ENCODE data around the gene HTR3C. TPM values are rescaled to one million over a fixed set of nuclear protein-coding genes. Genes with fewer than 3 reads are reported as not detected.
A peak's percentile ranks its signal among the peaks of the same experiment; 100 is the strongest.

The HTR3C gene
- total RNA-seq, 3 donors from 2014 or later (not counting 1 experiment from before 2014, with no cell fraction given): not detected

DNA sequence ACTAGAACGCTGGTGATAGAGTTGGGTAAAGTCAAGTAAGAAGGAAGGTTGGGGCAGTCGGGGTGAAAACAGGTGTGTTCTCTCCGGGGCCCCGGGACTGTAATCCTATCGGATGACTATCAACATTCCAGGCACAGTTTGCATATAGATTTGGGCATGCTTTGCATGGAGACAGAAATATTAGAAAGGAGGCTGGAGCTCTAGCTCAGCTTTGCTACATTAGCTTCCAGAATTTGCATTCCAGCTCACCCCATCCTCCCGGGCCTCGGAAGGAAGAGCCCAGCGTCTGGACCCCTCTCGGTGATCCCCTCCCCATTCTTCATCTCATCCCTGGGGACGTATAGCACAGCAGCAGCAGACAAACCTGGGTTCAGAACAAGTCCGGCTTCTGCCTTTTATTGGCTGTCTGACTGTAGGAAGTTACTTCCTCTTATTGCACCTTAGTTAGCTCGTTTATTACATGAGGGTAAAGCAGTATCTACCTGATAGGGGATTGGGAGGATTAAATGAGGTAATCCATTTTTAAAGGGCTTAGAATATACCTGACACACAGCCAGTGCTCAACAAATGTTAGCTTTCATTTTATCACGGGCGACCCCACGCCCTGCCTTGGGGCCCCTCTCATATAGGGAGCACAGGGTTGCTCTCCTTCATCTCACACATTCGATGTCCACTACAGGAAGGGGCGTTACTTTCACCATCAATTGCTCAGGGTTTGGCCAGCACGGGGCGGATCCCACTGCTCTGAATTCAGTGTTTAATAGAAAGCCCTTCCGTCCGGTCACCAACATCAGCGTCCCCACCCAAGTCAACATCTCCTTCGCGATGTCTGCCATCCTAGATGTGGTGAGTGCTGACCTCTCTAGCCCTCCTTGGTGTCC, 47.2 kb downstream of the HTR3C start:
- intact Hi-C loops (cut with micrococcal nuclease): no loop called here
- H3K27me3 ChIP-seq (ENCODE audit: control insufficient read depth, insufficient read depth, low read length): peaks cover 2% of the 10 kb centered on the region
- no peaks in the 10 kb centered on the region for H3K4me1 Mint-ChIP-seq
- no peaks in the 10 kb centered on the region for H3K9me3 ChIP-seq (ENCODE audit: control insufficient read depth, insufficient read depth, low read length)
- no peak overlapping the region for H3K4me3 Mint-ChIP-seq
- DNase-seq: no peak
- peaks cover 0 to 8% of the 10 kb centered on the region in 2 donors for H3K27me3 Mint-ChIP-seq (ENCODE audit: low read depth in 2 of 2)
- no peaks in the 10 kb centered on the region for H3K36me3 Mint-ChIP-seq
- no peaks in the 10 kb centered on the region for H3K36me3 ChIP-seq (ENCODE audit: control insufficient read depth, insufficient read depth, low read length)
- no peak overlapping the region for H3K27ac Mint-ChIP-seq
- TF ChIP-seq, protein P1, sequence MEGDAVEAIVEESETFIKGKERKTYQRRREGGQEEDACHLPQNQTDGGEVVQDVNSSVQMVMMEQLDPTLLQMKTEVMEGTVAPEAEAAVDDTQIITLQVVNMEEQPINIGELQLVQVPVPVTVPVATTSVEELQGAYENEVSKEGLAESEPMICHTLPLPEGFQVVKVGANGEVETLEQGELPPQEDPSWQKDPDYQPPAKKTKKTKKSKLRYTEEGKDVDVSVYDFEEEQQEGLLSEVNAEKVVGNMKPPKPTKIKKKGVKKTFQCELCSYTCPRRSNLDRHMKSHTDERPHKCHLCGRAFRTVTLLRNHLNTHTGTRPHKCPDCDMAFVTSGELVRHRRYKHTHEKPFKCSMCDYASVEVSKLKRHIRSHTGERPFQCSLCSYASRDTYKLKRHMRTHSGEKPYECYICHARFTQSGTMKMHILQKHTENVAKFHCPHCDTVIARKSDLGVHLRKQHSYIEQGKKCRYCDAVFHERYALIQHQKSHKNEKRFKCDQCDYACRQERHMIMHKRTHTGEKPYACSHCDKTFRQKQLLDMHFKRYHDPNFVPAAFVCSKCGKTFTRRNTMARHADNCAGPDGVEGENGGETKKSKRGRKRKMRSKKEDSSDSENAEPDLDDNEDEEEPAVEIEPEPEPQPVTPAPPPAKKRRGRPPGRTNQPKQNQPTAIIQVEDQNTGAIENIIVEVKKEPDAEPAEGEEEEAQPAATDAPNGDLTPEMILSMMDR (IDR thresholded peaks at IDR 0.05): no peak
- peak in 1 of 3 donors; percentile 17 for ATAC-seq
- H3K9me3 Mint-ChIP-seq: no peaks in the 10 kb centered on the region
- 75% methylated on average over 23 of the region's 24 CpGs for WGBS (ENCODE audit: insufficient coverage)
- H3K4me1 ChIP-seq (ENCODE audit: control insufficient read depth, insufficient read depth, low read length): no peaks in the 10 kb centered on the region
- H3K27ac ChIP-seq (ENCODE audit: low read length): no peak overlapping the region
- H3K4me3 ChIP-seq (ENCODE audit: low read length): no peak overlapping the region

Other genes with a start within 250 kb of the HTR3C start
- gene MAP6D1, start 227.5 kb upstream of the HTR3C start, total RNA-seq: 1 to 10 TPM in 1 of 3 donors, under 1 TPM in 1, not detected in 1; 0.70 to 2.4 TPM
- 10 to 100 TPM; 35.1 to 47.1 (median 37.7) TPM for gene PARL, start 168.2 kb upstream of the HTR3C start, total RNA-seq
- gene ABCC5, start 35.2 kb upstream of the HTR3C start, total RNA-seq: 10 to 100 TPM; 15.6 to 32.5 (median 27.1) TPM
- gene HTR3D, start 21.3 kb upstream of the HTR3C start, total RNA-seq: not detected
- not detected for gene HTR3E, start 44.0 kb downstream of the HTR3C start, total RNA-seq
- gene EIF2B5, start 82.3 kb downstream of the HTR3C start, total RNA-seq: 10 to 100 TPM; 44.5 to 59.4 (median 54.8) TPM
- 10 to 100 TPM; 59.1 to 77.5 (median 59.7) TPM for gene DVL3, start 102.3 kb downstream of the HTR3C start, total RNA-seq
- gene AP2M1, start 121.8 kb downstream of the HTR3C start, total RNA-seq: 100 to 1,000 TPM; 157 to 188 (median 168) TPM
- 100 to 1,000 TPM; 128 to 168 (median 157) TPM for gene ABCF3, start 133.2 kb downstream of the HTR3C start, total RNA-seq
- gene VWA5B2, start 176.5 kb downstream of the HTR3C start, total RNA-seq: under 1 TPM in 2 of 3 donors, not detected in 1; 0.14 to 0.23 TPM
- gene ALG3, start 195.9 kb downstream of the HTR3C start, total RNA-seq: 10 to 100 TPM; 18.4 to 21.8 (median 20.4) TPM
- gene EEF1AKMT4, start 196.6 kb downstream of the HTR3C start, total RNA-seq: under 1 TPM; 0.73 to 0.80 (median 0.79) TPM
- under 1 TPM in 2 of 3 donors, not detected in 1; 0.71 to 0.82 TPM for gene CAMK2N2, start 208.5 kb downstream of the HTR3C start, total RNA-seq
- not detected for gene ECE2, start 223.0 kb downstream of the HTR3C start, total RNA-seq
- gene PSMD2, start 246.2 kb downstream of the HTR3C start, total RNA-seq: 100 to 1,000 TPM; 218 to 237 (median 231) TPM